Right forelimb (tissue), 1 donor: ENCODE results near the gene LDAF1.

Experiments
- DNase-seq: peaks from one replicate; pipeline ENCODE4 v3.0.0-alpha.2; 2018

The LDAF1 gene

GRCh38 chr16:21197112-21197511 is 38.6 kb downstream of the LDAF1 start:
- no peak for DNase-seq

- no peak for DNase-seq
Observed at GRCh38 chr16:21197621-21198020, 39.1 kb downstream of the LDAF1 start.

- no peak for DNase-seq
Observed at GRCh38 chr16:21199607-21200218, 41.2 kb downstream of the LDAF1 start.

GRCh38 chr16:21203155-21203797 is 44.8 kb downstream of the LDAF1 start:
- no peak for DNase-seq

- no peak for DNase-seq
Observed at GRCh38 chr16:21205303-21205702, 46.8 kb downstream of the LDAF1 start.

GRCh38 chr16:21206550-21206949 is 48.1 kb downstream of the LDAF1 start:
- DNase-seq = no peak

- no peak for DNase-seq
Observed at GRCh38 chr16:21208446-21209230, 50.2 kb downstream of the LDAF1 start.

GRCh38 chr16:21211486-21211885 is 53.0 kb downstream of the LDAF1 start, which contains the start of gene ZP2:
Gene ZP2 (minus strand): TSS chr16:21211574. CDS start chr16:21211547, 27 bp downstream.
- DNase-seq = no peak

GRCh38 chr16:21214086-21214485 is 55.6 kb downstream of the LDAF1 start:
- no peak for DNase-seq

- DNase-seq = no peak
Observed at GRCh38 chr16:21217121-21217520, 58.6 kb downstream of the LDAF1 start.

GRCh38 chr16:21218153-21218552 is 59.7 kb downstream of the LDAF1 start:
- no peak for DNase-seq

- DNase-seq = no peak
Observed at GRCh38 chr16:21219551-21219950, 61.1 kb downstream of the LDAF1 start.

- no peak for DNase-seq
Observed at GRCh38 chr16:21222495-21223337, 64.2 kb downstream of the LDAF1 start.

GRCh38 chr16:21223787-21224186 is 65.3 kb downstream of the LDAF1 start:
- no peak for DNase-seq

- DNase-seq = no peak
Observed at GRCh38 chr16:21224800-21225199, 66.3 kb downstream of the LDAF1 start.

- no peak for DNase-seq
Observed at GRCh38 chr16:21226749-21227148, 68.3 kb downstream of the LDAF1 start.

GRCh38 chr16:21227866-21228265 is 69.4 kb downstream of the LDAF1 start:
- no peak for DNase-seq

- DNase-seq = no peak
Observed at GRCh38 chr16:21228361-21228872, 69.9 kb downstream of the LDAF1 start.
